GM12878 (cell line): Measurements from ENCODE around the gene RARA. TPM values are rescaled to one million over a fixed set of nuclear protein-coding genes. Genes with fewer than 3 reads are reported as not detected.

ENCODE experiments used
- BHLHE40 ChIP-seq, 2 experiments: fragments of 450-650 bp in 1 of 2; IDR thresholded peaks; 2 replicates each; pipeline ENCODE4 v1.6.1; 2011 to 2017; ENCODE audit warnings: low read depth in 2 of 2, borderline replicate concordance in 1 of 2, improper control_type of control experiment in 1 of 2, low read length in 1 of 2, mild to moderate bottlenecking in 1 of 2
- CBX5 ChIP-seq: sonication (generic); IDR thresholded peaks from 2 replicates; pipeline ENCODE4 v1.6.1; 2016; ENCODE audit warnings: low read depth, moderate library complexity, mild to moderate bottlenecking, inconsistent platforms
- CEBPZ ChIP-seq: fragments of 150-350 bp; IDR thresholded peaks from 2 replicates; pipeline ENCODE4 v1.6.1; 2016; ENCODE audit warnings: low read depth, low read length
- CHD4 ChIP-seq: fragments of 200-600 bp; sonication (generic); IDR thresholded peaks from 2 replicates; pipeline ENCODE4 v1.6.1; 2016; ENCODE audit warnings: mild to moderate bottlenecking
- FOS ChIP-seq: IDR thresholded peaks from 3 replicates; pipeline ENCODE4 v1.6.1; 2011; ENCODE audit warnings: borderline replicate concordance; ENCODE audit not compliant: insufficient read length; ENCODE audit errors: extremely low read depth
- FOXK2 ChIP-seq: fragments of 450-650 bp; IDR thresholded peaks from 2 replicates; pipeline ENCODE4 v1.6.1; 2017; ENCODE audit warnings: mild to moderate bottlenecking, moderate library complexity
- HCFC1 ChIP-seq: fragments of 150-350 bp; IDR thresholded peaks from 2 replicates; pipeline ENCODE4 v1.6.1; 2014; ENCODE audit warnings: low read length
- NRF1 ChIP-seq: conservative IDR thresholded peaks from 2 replicates; pipeline ENCODE4 v1.6.1; 2011; ENCODE audit warnings: mild to moderate bottlenecking, low read depth, low read length, improper control_type of control experiment
- PAX5 ChIP-seq: IDR thresholded peaks from 2 replicates; pipeline ENCODE4 v1.6.1; 2011; ENCODE audit warnings: low read depth, low read length, borderline replicate concordance
- RCOR1 ChIP-seq: conservative IDR thresholded peaks from 2 replicates; pipeline ENCODE4 v1.6.1; 2012; ENCODE audit warnings: low read depth, low read length, improper control_type of control experiment
- SKIL ChIP-seq: fragments of 450-650 bp; IDR thresholded peaks from 2 replicates; pipeline ENCODE4 v1.6.1; 2017; ENCODE audit warnings: mild to moderate bottlenecking, low read depth, inconsistent platforms; ENCODE audit not compliant: poor library complexity, severe bottlenecking
- SP1 ChIP-seq: IDR thresholded peaks from one replicate; pipeline ENCODE4 v1.6.1; 2011; ENCODE audit warnings: low read depth, low read length
- SRF ChIP-seq, 2 experiments: IDR thresholded peaks; 2 replicates each; pipeline ENCODE4 v1.6.1; 2011; ENCODE audit warnings: low read depth in 2 of 2, low read length in 2 of 2, mild to moderate bottlenecking in 1 of 2, moderate library complexity in 1 of 2
- USF1 ChIP-seq: IDR thresholded peaks from 2 replicates; pipeline ENCODE4 v1.6.1; 2011; ENCODE audit warnings: borderline replicate concordance, low read depth, mild to moderate bottlenecking, moderate library complexity, mixed read lengths, low read length; ENCODE audit not compliant: insufficient read depth; ENCODE audit errors: extremely low read length
- YY1 ChIP-seq: IDR thresholded peaks from 2 replicates; pipeline ENCODE4 v1.6.1; 2011; ENCODE audit warnings: low read depth, mild to moderate bottlenecking, low read length
- ZBTB33 ChIP-seq: fragments of 450-650 bp; IDR thresholded peaks from 2 replicates; pipeline ENCODE4 v1.6.1; 2017; ENCODE audit warnings: mild to moderate bottlenecking
- ZNF24 ChIP-seq: fragments of 450-650 bp; IDR thresholded peaks from 2 replicates; pipeline ENCODE4 v1.6.1; 2017; ENCODE audit warnings: antibody characterized with exemption, mild to moderate bottlenecking
- polyA plus RNA-seq, 11 experiments: library from polyadenylated mRNA; depleted of rRNA in 4 of 11; unstranded in 6 of 11; stranded (reverse) in 5 of 11; fragments of >200 nt; fragmentation: Nextera tagmentation in 4 of 11; fragmentation: Illumina TruSeq in 1 of 11; extraction: Ambion mirVana in 4 of 11; extraction: Trizol in 1 of 11; gene quantifications; 1 replicate in 1 of 11; 2 replicates in 10 of 11; pipeline versions ENCODE4 v1.2.1 to v1.2.3, GENCODE V29; 2011 to 2016; ENCODE audit warnings: inconsistent platforms in 2 of 11, missing spikeins in 2 of 11, low read depth in 1 of 11
- total RNA-seq, 4 experiments: library from RNA; depleted of rRNA in 3 of 4; stranded (reverse); fragments of >200 nt in 3 of 4; fragmentation: Illumina TruSeq in 1 of 4; extraction: Trizol in 1 of 4; gene quantifications; 2 replicates each; pipeline versions ENCODE4 v1.2.1 to v1.2.3, GENCODE V29; 2013 to 2021
- TF ChIP-seq, protein P1 (sequence below): fragments of 450-650 bp; formaldehyde crosslinking; IDR thresholded peaks from 2 replicates; pipeline ENCODE4 v1.5.0; 2022; ENCODE audit warnings: mild to moderate bottlenecking, missing genetic modification characterization

RARA gene
- total and polyA plus RNA-seq, 10 of the 15 experiments (the other 5 are each of a cell fraction or from before 2014, with no cell fraction given), result 0.13 to 33.6 (median 13.6) TPM

DNA sequence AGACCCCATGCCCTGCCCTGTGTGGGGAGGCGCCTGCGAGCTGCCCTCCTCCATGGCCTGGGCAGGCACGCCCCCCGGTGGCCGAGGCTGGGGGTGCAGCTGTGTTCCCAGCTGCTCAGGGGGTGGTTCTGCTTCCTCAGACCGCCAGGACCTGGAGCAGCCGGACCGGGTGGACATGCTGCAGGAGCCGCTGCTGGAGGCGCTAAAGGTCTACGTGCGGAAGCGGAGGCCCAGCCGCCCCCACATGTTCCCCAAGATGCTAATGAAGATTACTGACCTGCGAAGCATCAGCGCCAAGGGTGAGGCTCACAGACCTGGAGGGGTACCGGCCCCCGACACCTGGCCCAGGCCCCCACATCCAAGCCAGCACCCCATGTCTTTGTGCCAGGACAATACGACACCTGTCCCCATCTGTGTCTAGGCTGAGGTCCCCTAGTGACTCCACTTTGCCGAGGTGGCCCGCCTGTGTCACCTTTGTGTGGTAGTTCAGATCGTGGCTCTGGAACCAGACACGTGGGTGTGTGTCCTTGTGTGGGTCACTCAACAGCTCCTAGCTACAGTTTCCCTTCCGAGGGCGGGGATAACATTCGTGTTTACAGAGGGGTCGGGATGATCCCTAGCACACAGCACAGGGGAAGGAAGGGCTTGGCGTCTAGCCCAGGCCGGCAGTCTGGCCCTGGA lies 46.3 kb downstream of the RARA start (continued):
- TF ChIP-seq RCOR1, result no peak
- TF ChIP-seq NRF1, result no peak
- no peak for TF ChIP-seq USF1
- TF ChIP-seq ZBTB33, result no peak
- TF ChIP-seq FOS, result no peak
- TF ChIP-seq PAX5, result no peak
- no peak for TF ChIP-seq SP1
- TF ChIP-seq CHD4, result no peak
- TF ChIP-seq BHLHE40 (IDR thresholded peaks at IDR 0.05; ENCODE audit: borderline replicate concordance in 1 of 2, low read depth in 2 of 2, low read length in 1 of 2), result 0 out of 4 replicates have a peak, but pooled peaks of 1 of the 2 experiments have one; percentile 21
- TF ChIP-seq YY1, result 0 out of 2 replicates have a peak, but pooled peaks have one; percentile 59
- no peak for TF ChIP-seq FOXK2
- TF ChIP-seq CEBPZ, result no peak
- TF ChIP-seq, protein P1, sequence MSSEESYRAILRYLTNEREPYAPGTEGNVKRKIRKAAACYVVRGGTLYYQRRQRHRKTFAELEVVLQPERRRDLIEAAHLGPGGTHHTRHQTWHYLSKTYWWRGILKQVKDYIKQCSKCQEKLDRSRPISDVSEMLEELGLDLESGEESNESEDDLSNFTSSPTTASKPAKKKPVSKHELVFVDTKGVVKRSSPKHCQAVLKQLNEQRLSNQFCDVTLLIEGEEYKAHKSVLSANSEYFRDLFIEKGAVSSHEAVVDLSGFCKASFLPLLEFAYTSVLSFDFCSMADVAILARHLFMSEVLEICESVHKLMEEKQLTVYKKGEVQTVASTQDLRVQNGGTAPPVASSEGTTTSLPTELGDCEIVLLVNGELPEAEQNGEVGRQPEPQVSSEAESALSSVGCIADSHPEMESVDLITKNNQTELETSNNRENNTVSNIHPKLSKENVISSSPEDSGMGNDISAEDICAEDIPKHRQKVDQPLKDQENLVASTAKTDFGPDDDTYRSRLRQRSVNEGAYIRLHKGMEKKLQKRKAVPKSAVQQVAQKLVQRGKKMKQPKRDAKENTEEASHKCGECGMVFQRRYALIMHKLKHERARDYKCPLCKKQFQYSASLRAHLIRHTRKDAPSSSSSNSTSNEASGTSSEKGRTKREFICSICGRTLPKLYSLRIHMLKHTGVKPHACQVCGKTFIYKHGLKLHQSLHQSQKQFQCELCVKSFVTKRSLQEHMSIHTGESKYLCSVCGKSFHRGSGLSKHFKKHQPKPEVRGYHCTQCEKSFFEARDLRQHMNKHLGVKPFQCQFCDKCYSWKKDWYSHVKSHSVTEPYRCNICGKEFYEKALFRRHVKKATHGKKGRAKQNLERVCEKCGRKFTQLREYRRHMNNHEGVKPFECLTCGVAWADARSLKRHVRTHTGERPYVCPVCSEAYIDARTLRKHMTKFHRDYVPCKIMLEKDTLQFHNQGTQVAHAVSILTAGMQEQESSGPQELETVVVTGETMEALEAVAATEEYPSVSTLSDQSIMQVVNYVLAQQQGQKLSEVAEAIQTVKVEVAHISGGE, result no peak
- TF ChIP-seq HCFC1, result no peak
- no peak for TF ChIP-seq ZNF24
- TF ChIP-seq CBX5, result no peak
- no peak for TF ChIP-seq SKIL
- TF ChIP-seq SRF (IDR thresholded peaks at IDR 0.05; ENCODE audit: low read depth in 2 of 2, low read length in 2 of 2), result no peak
